H9 (cell line): Measurements from ENCODE around the gene ESRRB. TPM values are rescaled to one million over a fixed set of nuclear protein-coding genes. Genes with fewer than 3 reads are reported as not detected.

Source experiments
- DNase-seq: peaks from one replicate; pipeline ENCODE4 v3.0.0-alpha.2; 2017
- H2AFZ ChIP-seq: one replicate; pipeline ENCODE4 v1.6.1; 2013; ENCODE audit warnings: mild to moderate bottlenecking, low read length, control low read depth, moderate library complexity
- H2AK5ac ChIP-seq: 2 replicates; pipeline ENCODE4 v1.6.1; 2013; ENCODE audit warnings: low read length, control low read depth, mixed read lengths; ENCODE audit not compliant: insufficient read length
- H2BK120ac ChIP-seq: one replicate; pipeline ENCODE4 v1.6.1; 2013; ENCODE audit warnings: low read depth, mild to moderate bottlenecking, low read length, control low read depth, inconsistent platforms; ENCODE audit not compliant: poor library complexity, severe bottlenecking
- H2BK12ac ChIP-seq: 2 replicates; pipeline ENCODE4 v1.6.1; 2013; ENCODE audit warnings: low read length, control low read depth, mixed read lengths, low read depth; ENCODE audit not compliant: insufficient read length
- H2BK15ac ChIP-seq: 2 replicates; pipeline ENCODE4 v1.6.1; 2013; ENCODE audit warnings: low read depth, low read length, control low read depth
- H2BK20ac ChIP-seq: one replicate; pipeline ENCODE4 v1.6.1; 2013; ENCODE audit warnings: low read depth, mild to moderate bottlenecking, low read length, control low read depth, inconsistent platforms; ENCODE audit not compliant: poor library complexity, severe bottlenecking
- H2BK5ac ChIP-seq: 2 replicates; pipeline ENCODE4 v1.6.1; 2013; ENCODE audit warnings: low read length, control low read depth, mixed read lengths; ENCODE audit not compliant: insufficient read length
- H3K14ac ChIP-seq: 2 replicates; pipeline ENCODE4 v1.6.1; 2013; ENCODE audit warnings: low read length, control low read depth; ENCODE audit not compliant: insufficient read depth
- H3K18ac ChIP-seq: 2 replicates; pipeline ENCODE4 v1.6.1; 2013; ENCODE audit warnings: low read depth, mild to moderate bottlenecking, mixed read lengths, low read length, control low read depth; ENCODE audit not compliant: insufficient read length
- H3K23ac ChIP-seq: 2 replicates; pipeline ENCODE4 v1.6.1; 2013; ENCODE audit warnings: low read length, control low read depth, mixed read lengths, low read depth; ENCODE audit not compliant: insufficient read length
- H3K23me2 ChIP-seq: 2 replicates; pipeline ENCODE4 v1.6.1; 2013; ENCODE audit warnings: low read depth, mild to moderate bottlenecking, mixed read lengths, low read length, control low read depth; ENCODE audit not compliant: insufficient read length, poor library complexity, severe bottlenecking
- H3K27ac ChIP-seq: 2 replicates; pipeline ENCODE4 v1.5.1; 2013; ENCODE audit warnings: low read length, control low read depth, mixed read lengths, low read depth; ENCODE audit not compliant: insufficient read length
- H3K27me3 ChIP-seq: 2 replicates; pipeline ENCODE4 v1.6.1; 2013; ENCODE audit warnings: low read length, control low read depth, inconsistent platforms; ENCODE audit not compliant: insufficient read depth
- H3K4ac ChIP-seq: 2 replicates; pipeline ENCODE4 v1.6.1; 2013; ENCODE audit warnings: low read depth, mild to moderate bottlenecking, control low read depth, inconsistent platforms, low read length, moderate library complexity
- H3K4me1 ChIP-seq: 2 replicates; pipeline ENCODE4 v1.6.1; 2013; ENCODE audit warnings: low read length, control low read depth, inconsistent platforms; ENCODE audit not compliant: insufficient read depth
- H3K4me2 ChIP-seq: 2 replicates; pipeline ENCODE4 v1.6.1; 2013; ENCODE audit warnings: low read length, control low read depth, mixed read lengths; ENCODE audit not compliant: insufficient read length, insufficient read depth
- H3K56ac ChIP-seq: 2 replicates; pipeline ENCODE4 v1.6.1; 2013; ENCODE audit warnings: low read depth, mild to moderate bottlenecking, mixed read lengths, low read length, control low read depth; ENCODE audit not compliant: insufficient read length
- H3K79me1 ChIP-seq: 2 replicates; pipeline ENCODE4 v1.6.1; 2013; ENCODE audit warnings: low read depth, mild to moderate bottlenecking, moderate library complexity, low read length, control low read depth, inconsistent platforms; ENCODE audit not compliant: insufficient read depth, poor library complexity, severe bottlenecking
- H3K79me2 ChIP-seq: 2 replicates; pipeline ENCODE4 v1.6.1; 2013; ENCODE audit warnings: low read length, control low read depth, inconsistent platforms; ENCODE audit not compliant: insufficient read depth
- H3K9ac ChIP-seq: 2 replicates; pipeline ENCODE4 v1.6.1; 2013; ENCODE audit warnings: low read length, control low read depth, mixed read lengths; ENCODE audit not compliant: insufficient read length; ENCODE audit errors: extremely low read depth
- H3K9me3 ChIP-seq: one replicate; pipeline ENCODE4 v1.6.1; 2013; ENCODE audit warnings: low read depth, low read length, inconsistent platforms; ENCODE audit not compliant: control insufficient read depth
- H3T11ph ChIP-seq: one replicate; pipeline ENCODE4 v1.6.1; 2013; ENCODE audit warnings: mild to moderate bottlenecking, low read length, control low read depth, inconsistent platforms
- H4K20me1 ChIP-seq: one replicate; pipeline ENCODE4 v1.6.1; 2013; ENCODE audit not compliant: control insufficient read depth, insufficient read length, insufficient read depth
- H4K5ac ChIP-seq: 2 replicates; pipeline ENCODE4 v1.6.1; 2013; ENCODE audit warnings: low read depth, mild to moderate bottlenecking, mixed read lengths, low read length, control low read depth; ENCODE audit not compliant: insufficient read length
- H4K8ac ChIP-seq: replicated peaks from 2 replicates; pipeline ENCODE4 v1.6.1; 2013; ENCODE audit warnings: low read length, control low read depth, mixed read lengths, low read depth; ENCODE audit not compliant: insufficient read length
- H4K91ac ChIP-seq: 2 replicates; pipeline ENCODE4 v1.6.1; 2013; ENCODE audit warnings: low read depth, mild to moderate bottlenecking, moderate library complexity, mixed read lengths, low read length, control low read depth; ENCODE audit not compliant: insufficient read length
- H3K27ac Mint-ChIP-seq, 3 experiments: 2 replicates in 2 of 3; 3 replicates in 1 of 3; pipeline ENCODE4 v1.8.0; 2020 to 2021; ENCODE audit warnings: mixed read lengths in 3 of 3, mild to moderate bottlenecking in 1 of 3, moderate library complexity in 1 of 3
- H3K27me3 Mint-ChIP-seq: 2 replicates; pipeline ENCODE4 v1.8.0; 2021; ENCODE audit warnings: low read depth, mild to moderate bottlenecking, moderate library complexity, mixed read lengths
- H3K36me3 Mint-ChIP-seq, 3 experiments: 2 replicates in 2 of 3; 3 replicates in 1 of 3; pipeline ENCODE4 v1.8.0; 2020 to 2021; ENCODE audit warnings: low read depth in 3 of 3, mixed read lengths in 3 of 3; ENCODE audit not compliant: insufficient read depth in 1 of 3
- H3K4me1 Mint-ChIP-seq, 2 experiments: 2 replicates each; pipeline ENCODE4 v1.8.0; 2020; ENCODE audit warnings: mixed read lengths in 2 of 2
- H3K4me3 Mint-ChIP-seq, 2 experiments: 2 replicates in 1 of 2; 3 replicates in 1 of 2; pipeline ENCODE4 v1.8.0; 2020 to 2021; ENCODE audit warnings: mild to moderate bottlenecking in 2 of 2, mixed read lengths in 2 of 2, moderate library complexity in 1 of 2
- H3K9me3 Mint-ChIP-seq, 2 experiments: 2 replicates in 1 of 2; 3 replicates in 1 of 2; pipeline ENCODE4 v1.8.0; 2020; ENCODE audit warnings: mild to moderate bottlenecking in 2 of 2, mixed read lengths in 2 of 2, moderate library complexity in 1 of 2
- WGBS: extraction: QIAGEN DNeasy Blood & Tissue Kit; methylation state at CpG from one replicate; pipeline ENCODE4 v1.1.7; 2013; ENCODE audit warnings: missing lambda C conversion rate, low lambda C conversion rate, mixed read lengths; ENCODE audit not compliant: insufficient read length; ENCODE audit errors: extremely low coverage; 5-methylcytosine and 5-hydroxymethylcytosine counted together
- total RNA-seq: library from RNA; stranded (reverse); gene quantifications from 2 replicates; pipeline ENCODE4 v1.2.1, GENCODE V29; 2021
- TF ChIP-seq, protein P1 (sequence below): fragments of 200-600 bp; sonication (generic); conservative IDR thresholded peaks from 3 replicates; pipeline ENCODE4 v1.8.0; 2021; ENCODE audit warnings: antibody characterized with exemption, mild to moderate bottlenecking

The ESRRB gene
- total RNA-seq, 1 experiment from 2014 or later: 0.11 TPM

DNA sequence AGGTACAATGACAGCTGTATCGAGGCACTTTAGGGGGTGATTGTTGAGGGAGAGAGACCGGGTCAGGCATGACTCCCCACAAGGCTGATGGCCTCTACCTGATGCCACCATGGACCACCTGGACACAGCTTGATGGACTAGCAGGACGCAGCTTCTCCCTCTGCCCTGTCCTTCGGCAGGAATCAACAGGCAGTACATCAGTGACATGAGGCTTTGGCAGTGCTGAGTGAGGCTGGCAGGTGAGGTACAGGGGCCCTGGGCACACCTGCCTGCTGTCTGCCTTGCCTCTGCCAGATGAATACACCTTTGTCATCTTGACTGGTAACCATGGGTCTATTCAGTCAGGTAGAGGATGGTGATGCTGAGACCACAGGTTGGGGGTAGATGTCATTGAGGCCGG is 25.3 kb upstream of the ESRRB start:
- Histone ChIP-seq H3T11ph (no peak overlapping the region), H3K23ac (no peak overlapping the region), H3K27me3 (peaks cover 2% of the 10 kb centered on the region; the same call in 1 of the 2 replicates), H2BK120ac (no peak overlapping the region), H3K4me2 (no peak overlapping the region), H3K9ac (no peak overlapping the region), H2AK5ac (no peak overlapping the region), H2BK12ac (no peak overlapping the region), H4K5ac (no peak overlapping the region), H4K8ac (no peak overlapping the region), H2AFZ (no peak overlapping the region), H3K79me1 (no peaks in the 10 kb centered on the region), H3K14ac (no peak overlapping the region), H3K27ac (no peak overlapping the region), H2BK15ac (no peak overlapping the region), H3K4ac (no peak overlapping the region), H3K23me2 (no peaks in the 10 kb centered on the region), H3K18ac (no peak overlapping the region), H2BK5ac (no peak overlapping the region), H3K56ac (no peak overlapping the region), H3K9me3 (no peaks in the 10 kb centered on the region), H4K20me1 (no peaks in the 10 kb centered on the region), H4K91ac (no peak overlapping the region), H2BK20ac (no peak overlapping the region), H3K4me1 (peaks cover 3% of the 10 kb centered on the region; the same call in 1 of the 2 replicates), H3K79me2 (no peaks in the 10 kb centered on the region)
- TF ChIP-seq, protein P1, sequence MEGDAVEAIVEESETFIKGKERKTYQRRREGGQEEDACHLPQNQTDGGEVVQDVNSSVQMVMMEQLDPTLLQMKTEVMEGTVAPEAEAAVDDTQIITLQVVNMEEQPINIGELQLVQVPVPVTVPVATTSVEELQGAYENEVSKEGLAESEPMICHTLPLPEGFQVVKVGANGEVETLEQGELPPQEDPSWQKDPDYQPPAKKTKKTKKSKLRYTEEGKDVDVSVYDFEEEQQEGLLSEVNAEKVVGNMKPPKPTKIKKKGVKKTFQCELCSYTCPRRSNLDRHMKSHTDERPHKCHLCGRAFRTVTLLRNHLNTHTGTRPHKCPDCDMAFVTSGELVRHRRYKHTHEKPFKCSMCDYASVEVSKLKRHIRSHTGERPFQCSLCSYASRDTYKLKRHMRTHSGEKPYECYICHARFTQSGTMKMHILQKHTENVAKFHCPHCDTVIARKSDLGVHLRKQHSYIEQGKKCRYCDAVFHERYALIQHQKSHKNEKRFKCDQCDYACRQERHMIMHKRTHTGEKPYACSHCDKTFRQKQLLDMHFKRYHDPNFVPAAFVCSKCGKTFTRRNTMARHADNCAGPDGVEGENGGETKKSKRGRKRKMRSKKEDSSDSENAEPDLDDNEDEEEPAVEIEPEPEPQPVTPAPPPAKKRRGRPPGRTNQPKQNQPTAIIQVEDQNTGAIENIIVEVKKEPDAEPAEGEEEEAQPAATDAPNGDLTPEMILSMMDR: no peak
- no peaks in the 10 kb centered on the region for H3K9me3 Mint-ChIP-seq
- H3K4me1 Mint-ChIP-seq: peaks cover 19 to 25% of the 10 kb centered on the region in 2 experiments
- H3K27me3 Mint-ChIP-seq: peaks cover 60% of the 10 kb centered on the region
- no peak for DNase-seq
- no peaks in the 10 kb centered on the region for H3K36me3 Mint-ChIP-seq
- no peak overlapping the region for H3K27ac Mint-ChIP-seq
- no CpG with 5 or more reads among the region's 5 CpGs for WGBS
- no peak overlapping the region for H3K4me3 Mint-ChIP-seq
